HG02981 (cell line): ENCODE results near the gene RAB3A.
A peak's percentile ranks its signal among the peaks of the same experiment; 100 is the strongest.

Experiments used
- ATAC-seq: cut with Tn5 transposase; IDR thresholded peaks from one replicate; pipeline ENCODE4 v1.9.1; 2021; ENCODE audit warnings: mild to moderate bottlenecking, moderate library complexity; ENCODE audit not compliant: unreplicated experiment

Gene RAB3A

GRCh38 chr19:18153556-18154134 is 50.2 kb downstream of the RAB3A start:
- no peak for ATAC-seq

GRCh38 chr19:18152817-18153555 is 50.9 kb downstream of the RAB3A start, which contains the start of gene PIK3R2:
Gene PIK3R2, plus strand, starts transcription at chr19:18153163. Its CDS starts 2,717 bp downstream, at chr19:18155880.
- ATAC-seq, result peak; percentile 56

DNA sequence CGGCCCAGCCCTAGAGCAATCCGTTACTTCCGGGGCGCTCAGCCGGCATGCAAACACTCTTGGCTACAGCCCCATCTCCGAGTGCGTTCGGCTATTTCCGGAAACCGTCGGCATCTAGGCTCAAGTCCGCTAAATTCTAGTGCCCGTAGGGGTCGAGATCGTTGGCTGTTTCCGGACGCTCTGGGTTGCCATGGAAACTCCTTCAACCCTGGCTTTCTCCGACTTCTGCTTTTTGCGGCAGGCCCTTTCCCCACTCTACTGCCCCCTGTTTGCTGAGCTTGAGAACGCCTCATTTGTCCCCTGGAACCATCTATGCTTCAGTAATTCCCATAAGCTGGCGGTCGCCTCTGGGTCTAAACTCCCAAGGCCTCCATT is 51.4 kb downstream of the RAB3A start:
- peak; percentile 65 for ATAC-seq

DNA sequence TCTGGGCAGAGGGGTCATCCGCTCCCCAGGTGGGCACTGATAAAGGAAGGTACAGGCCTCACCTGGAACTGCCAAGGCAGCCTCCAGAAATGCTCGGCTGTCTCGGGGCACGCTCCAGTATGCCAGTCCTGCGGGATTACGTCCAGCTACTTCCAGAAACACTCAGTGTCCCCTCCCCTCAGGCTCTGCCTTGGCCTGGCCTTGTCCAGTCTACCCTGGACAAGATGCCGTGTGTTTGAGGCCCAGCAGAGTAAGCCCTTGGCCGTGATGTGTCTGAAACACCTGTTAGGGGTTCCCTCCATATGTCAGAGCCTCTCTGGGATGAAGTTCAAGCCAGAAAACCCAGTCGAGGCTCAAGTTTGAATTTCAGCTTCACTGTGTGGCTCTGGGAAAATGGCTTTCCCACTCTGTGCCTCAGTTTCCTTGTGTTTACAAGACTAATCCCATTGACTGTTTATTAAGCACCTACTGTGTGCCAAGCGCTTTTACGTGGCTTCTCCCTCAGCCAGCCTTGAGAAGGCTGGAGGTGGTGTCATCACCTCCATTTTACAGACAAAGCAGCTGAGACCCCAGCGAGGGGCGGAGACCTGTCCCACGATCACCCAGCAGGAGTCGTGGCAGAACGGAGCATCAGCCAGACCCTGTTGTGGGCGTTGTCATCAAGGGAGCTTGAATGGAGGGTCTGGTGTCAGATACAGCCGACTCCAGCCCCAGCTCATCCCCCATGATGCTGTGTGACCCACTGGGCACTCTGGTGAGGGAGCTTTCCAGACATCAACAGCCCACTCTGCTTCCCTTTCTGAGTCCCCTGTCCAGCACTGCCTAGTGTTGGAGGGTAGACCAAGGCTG is 52.8 kb downstream of the RAB3A start:
- no peak for ATAC-seq

GRCh38 chr19:18149596-18149975 is 54.3 kb downstream of the RAB3A start:
- ATAC-seq, result no peak

- no peak for ATAC-seq
Observed at GRCh38 chr19:18147396-18147795, 56.4 kb downstream of the RAB3A start.
